Activated CD4-positive, alpha-beta T cell treated with anti-CD3 and anti-CD28 coated beads, Interleukin-2, Interleukin-4, amounts not matched to agents 100 ng/mL and 50 ng/mL, durations not matched to agents 16 hours and 8 hours (primary cell): ENCODE data around the gene SDC1.
"Not testable (repeated sequence)": the region's sequence is repeated elsewhere in the genome, so short reads cannot be mapped to it uniquely, and the experiment has no call there.

Experiments
- DNase-seq: peaks from one replicate; pipeline ENCODE4 v3.0.0-alpha.2; 2020; ENCODE audit warnings: low spot score

The SDC1 gene

GRCh38 chr2:20224716-20225293, at the start of gene SDC1:
SDC1 (minus strand) TSS chr2:20225130; CDS start chr2:20224867, 263 bp downstream.
- DNase-seq, result no peak

- no peak for DNase-seq
These were observed 48.1 kb upstream of the SDC1 start for GRCh38 chr2:20273042-20273441.

GRCh38 chr2:20268317-20268716, 43.4 kb upstream of the SDC1 start:
- DNase-seq, result not testable (repeated sequence)

GRCh38 chr2:20267529-20267928, 42.6 kb upstream of the SDC1 start:
- DNase-seq, result no peak

- DNase-seq, result no peak
These were observed 39.7 kb upstream of the SDC1 start for GRCh38 chr2:20264629-20265028.

GRCh38 chr2:20257411-20257810, 32.5 kb upstream of the SDC1 start:
- no peak for DNase-seq

GRCh38 chr2:20254731-20255130, 29.8 kb upstream of the SDC1 start:
- no peak for DNase-seq

- DNase-seq, result no peak
These were observed 25.5 kb upstream of the SDC1 start for GRCh38 chr2:20250436-20250835.

- DNase-seq, result no peak
These were observed 24.2 kb upstream of the SDC1 start for GRCh38 chr2:20249170-20249569.

- DNase-seq, result no peak
These were observed 22.2 kb upstream of the SDC1 start for GRCh38 chr2:20247084-20247483.

- DNase-seq, result not testable (repeated sequence)
These were observed 18.7 kb upstream of the SDC1 start for GRCh38 chr2:20243637-20244036.

- DNase-seq, result no peak
These were observed 17.9 kb upstream of the SDC1 start for GRCh38 chr2:20242727-20243377.

- peak; percentile 19 for DNase-seq
These were observed 17.2 kb upstream of the SDC1 start for GRCh38 chr2:20241973-20242726.

GRCh38 chr2:20240291-20240690, 15.4 kb upstream of the SDC1 start:
- DNase-seq, result not testable (repeated sequence)

GRCh38 chr2:20236496-20236895, 11.6 kb upstream of the SDC1 start:
- no peak for DNase-seq

- no peak for DNase-seq
These were observed 10.8 kb upstream of the SDC1 start for GRCh38 chr2:20235655-20236305.

GRCh38 chr2:20234597-20234996, 9.7 kb upstream of the SDC1 start:
- not testable (repeated sequence) for DNase-seq

GRCh38 chr2:20232837-20233207, 7.9 kb upstream of the SDC1 start:
- no peak for DNase-seq

GRCh38 chr2:20231598-20232026, 6.7 kb upstream of the SDC1 start:
- DNase-seq, result no peak

- no peak for DNase-seq
These were observed 6.2 kb upstream of the SDC1 start for GRCh38 chr2:20231159-20231558.

GRCh38 chr2:20230114-20230425, 5.1 kb upstream of the SDC1 start:
- DNase-seq, result no peak

GRCh38 chr2:20229322-20230113, 4.6 kb upstream of the SDC1 start:
- no peak for DNase-seq
